PFSK-1 (cell line): ENCODE results near the gene SKAP1.

ENCODE experiments used
- FOXP2 ChIP-seq: optimal IDR thresholded peaks from 2 replicates; pipeline ENCODE3; 2011; ENCODE audit warnings: borderline replicate concordance, control low read depth, inconsistent platforms; ENCODE audit not compliant: insufficient read depth; ENCODE audit errors: extremely low read length, extremely low read depth
- POLR2AphosphoS5 ChIP-seq: IDR thresholded peaks from 2 replicates; pipeline ENCODE4 v1.6.1; 2012; ENCODE audit warnings: low read depth, mild to moderate bottlenecking, control low read depth, low read length, moderate library complexity
- SIN3A ChIP-seq: IDR thresholded peaks from 2 replicates; pipeline ENCODE4 v1.6.1; 2012; ENCODE audit warnings: mild to moderate bottlenecking, low read length, moderate library complexity, borderline replicate concordance; ENCODE audit not compliant: insufficient read depth
- TAF1 ChIP-seq: IDR thresholded peaks from 2 replicates; pipeline ENCODE4 v1.6.1; 2012; ENCODE audit warnings: low read length, control low read depth, borderline replicate concordance; ENCODE audit not compliant: insufficient read depth

DNA sequence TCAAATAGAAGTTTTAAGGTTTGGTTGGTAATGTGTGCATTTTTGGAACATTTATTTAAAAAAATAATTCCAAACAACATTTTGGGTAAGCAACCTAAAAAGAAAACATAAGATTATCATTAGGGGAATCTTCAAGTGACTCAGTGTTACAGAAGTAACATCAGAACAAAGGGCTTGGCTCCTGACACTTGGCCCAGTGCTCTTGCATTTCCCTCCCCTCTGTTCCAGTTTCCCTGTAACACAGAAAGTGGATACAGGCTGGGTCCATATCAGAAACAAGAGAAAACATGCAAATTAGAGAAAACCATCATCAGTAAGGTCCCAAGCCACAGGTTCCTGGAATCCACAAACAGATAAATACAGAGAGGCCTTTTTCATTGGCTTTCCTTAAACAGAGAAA, 40.1 kb downstream of the SKAP1 start:
- TF ChIP-seq TAF1 (no peak), POLR2AphosphoS5 (no peak), SIN3A (no peak), FOXP2 (no peak)
